Measurements from ENCODE around the gene PTPRT. TPM values are rescaled to one million over a fixed set of nuclear protein-coding genes. Genes with fewer than 3 reads are reported as not detected.

Gene PTPRT
- total and polyA plus RNA-seq, 2 of the 4 experiments (the other 2 are of a cell fraction), result not detected

GRCh38 chr20:42125426-42125825, 1064.3 kb downstream of the PTPRT start:
- Histone ChIP-seq H3K9ac (ENCODE audit: low read depth, low read length) (no peak overlapping the region), H3K4me2 (ENCODE audit: low read depth, low read length) (no peak overlapping the region), H2BK20ac (ENCODE audit: low read depth, low read length) (no peak overlapping the region), H3K27ac (ENCODE audit: insufficient read depth, low read length) (no peak overlapping the region), H2BK5ac (ENCODE audit: low read depth, low read length, poor library complexity, severe bottlenecking) (no peak overlapping the region), H2AK5ac (ENCODE audit: low read depth, low read length) (no peak overlapping the region), H3K18ac (ENCODE audit: low read depth, low read length) (no peak overlapping the region), H3K27me3 (ENCODE audit: control insufficient read depth, insufficient read depth, low read length) (no peaks in the 10 kb centered on the region), H4K5ac (ENCODE audit: low read depth, low read length) (no peak overlapping the region), H3K36me3 (ENCODE audit: control insufficient read depth, insufficient read depth, low read length) (no peaks in the 10 kb centered on the region), H4K91ac (ENCODE audit: insufficient read depth, low read depth, low read length) (no peak overlapping the region), H3K79me1 (ENCODE audit: low read depth in 1 of 2, low read length in 2 of 2) (no peaks in the 10 kb centered on the region), H3K23ac (ENCODE audit: low read depth, low read length) (no peak overlapping the region), H3K4me1 (ENCODE audit: control insufficient read depth, insufficient read depth, low read length) (no peaks in the 10 kb centered on the region), H3K4ac (ENCODE audit: low read depth, low read length) (no peak overlapping the region), H4K8ac (ENCODE audit: low read depth in 2 of 2, low read length in 2 of 2) (no peak overlapping the region), H3K4me3 (ENCODE audit: insufficient read depth, low read depth, low read length) (no peak overlapping the region), H3K56ac (ENCODE audit: extremely low read depth, insufficient read depth, low read length) (no peak overlapping the region), H2AFZ (replicated peaks; ENCODE audit: low read length, poor library complexity) (no peak overlapping the region), H2AK9ac (replicated peaks; ENCODE audit: low read depth, low read length, poor library complexity) (no peak overlapping the region), H2BK120ac (ENCODE audit: low read depth, low read length) (no peak overlapping the region), H3K9me1 (ENCODE audit: insufficient read depth, low read length) (no peaks in the 10 kb centered on the region), H2BK15ac (ENCODE audit: low read depth, low read length) (no peak overlapping the region), H3K9me3 (ENCODE audit: control insufficient read depth, insufficient read depth, low read length) (peaks cover 24% of the 10 kb centered on the region), H4K20me1 (ENCODE audit: insufficient read depth, low read length) (no peaks in the 10 kb centered on the region), H3K14ac (replicated peaks; ENCODE audit: low read depth, low read length) (no peak overlapping the region)
- no peak for DNase-seq
- ATAC-seq (ENCODE audit: low read depth), result no peak
- in situ Hi-C loops (cut with MboI; ENCODE audit: low sequenced_read_pairs), result no loop called here
- POLR2A ChIA-PET (ENCODE audit: unreplicated experiment), result no interaction called here
- intact Hi-C loops (cut with micrococcal nuclease), result no loop called here
- dilution Hi-C loops (cut with HindIII; ENCODE audit: low sequenced_read_pairs, unreplicated experiment), result no loop called here
- no CpG with 5 or more reads among the region's 2 CpGs for WGBS, 2 experiments (ENCODE audit: extremely low coverage in 2 of 2, insufficient read length in 1 of 2)
- CTCF ChIA-PET, result no interaction called here
- BruUV-seq (replicated peaks), result no TSS peak
- TF ChIP-seq CTCF (conservative IDR thresholded peaks at IDR 0.05; ENCODE audit: low read depth, low read length) (no peak), MAFK (IDR thresholded peaks at IDR 0.05; ENCODE audit: low read depth, low read length) (no peak), RAD21 (IDR thresholded peaks at IDR 0.05; ENCODE audit: low read length) (no peak)

All from IMR-90 (cell line).